ENCODE measurements around the gene ZNF599.

- no peak for TF ChIP-seq CTCF (IDR thresholded peaks at IDR 0.05)
- no peak for TF ChIP-seq POLR2A (IDR thresholded peaks at IDR 0.05)
Measured at GRCh38 chr19:34774857-34775256, 1.8 kb upstream of the ZNF599 start.

Data from ovary (tissue), 3 donors.